GM19467 (cell line): ENCODE measurements around the gene CAMTA1.

ENCODE experiments used
- ATAC-seq: cut with Tn5 transposase; IDR thresholded peaks from one replicate; pipeline ENCODE4 v1.9.1; 2021; ENCODE audit warnings: mild to moderate bottlenecking, moderate library complexity; ENCODE audit not compliant: unreplicated experiment

CAMTA1 gene

DNA sequence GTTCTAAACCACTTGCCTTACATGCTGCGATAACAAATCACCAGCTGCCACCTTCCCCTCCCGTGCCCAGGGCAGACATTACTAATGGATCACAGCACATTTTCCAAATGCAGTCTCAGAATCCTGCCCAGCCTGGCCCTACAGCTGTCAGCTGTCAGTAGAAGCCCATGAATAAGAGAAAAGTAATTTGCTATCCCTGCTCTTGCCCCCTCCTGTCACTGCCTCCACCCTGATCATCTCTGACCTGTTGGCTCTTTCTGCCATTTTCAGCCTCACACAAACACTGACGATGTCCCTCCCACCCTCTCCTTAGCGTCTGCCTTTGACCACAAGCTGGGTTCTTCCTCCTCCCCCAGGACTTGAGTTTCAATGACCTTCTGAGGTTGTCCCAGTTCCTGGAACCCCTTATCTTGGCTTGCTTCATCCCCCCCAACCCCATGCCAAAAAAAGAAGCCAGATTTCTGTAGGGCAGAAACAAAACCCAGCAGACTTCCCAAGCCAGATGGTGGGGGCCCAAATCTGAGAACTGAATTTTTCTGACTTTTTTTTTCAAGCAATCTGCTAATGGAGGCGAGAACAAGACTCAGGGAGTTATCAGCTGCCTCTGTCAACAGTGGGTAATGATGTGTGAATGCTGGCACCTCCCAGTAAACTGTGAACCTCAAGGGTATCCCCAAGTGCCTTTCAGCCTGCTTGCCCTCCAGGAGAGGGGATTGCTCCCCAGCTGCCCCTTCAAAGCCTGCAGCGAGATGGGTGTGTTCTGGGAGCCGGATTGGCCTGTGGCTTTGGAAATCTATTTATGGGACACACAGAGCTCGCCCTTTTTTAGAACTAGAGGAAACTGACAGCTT, 769.4 kb downstream of the CAMTA1 start:
- ATAC-seq, result no peak

DNA sequence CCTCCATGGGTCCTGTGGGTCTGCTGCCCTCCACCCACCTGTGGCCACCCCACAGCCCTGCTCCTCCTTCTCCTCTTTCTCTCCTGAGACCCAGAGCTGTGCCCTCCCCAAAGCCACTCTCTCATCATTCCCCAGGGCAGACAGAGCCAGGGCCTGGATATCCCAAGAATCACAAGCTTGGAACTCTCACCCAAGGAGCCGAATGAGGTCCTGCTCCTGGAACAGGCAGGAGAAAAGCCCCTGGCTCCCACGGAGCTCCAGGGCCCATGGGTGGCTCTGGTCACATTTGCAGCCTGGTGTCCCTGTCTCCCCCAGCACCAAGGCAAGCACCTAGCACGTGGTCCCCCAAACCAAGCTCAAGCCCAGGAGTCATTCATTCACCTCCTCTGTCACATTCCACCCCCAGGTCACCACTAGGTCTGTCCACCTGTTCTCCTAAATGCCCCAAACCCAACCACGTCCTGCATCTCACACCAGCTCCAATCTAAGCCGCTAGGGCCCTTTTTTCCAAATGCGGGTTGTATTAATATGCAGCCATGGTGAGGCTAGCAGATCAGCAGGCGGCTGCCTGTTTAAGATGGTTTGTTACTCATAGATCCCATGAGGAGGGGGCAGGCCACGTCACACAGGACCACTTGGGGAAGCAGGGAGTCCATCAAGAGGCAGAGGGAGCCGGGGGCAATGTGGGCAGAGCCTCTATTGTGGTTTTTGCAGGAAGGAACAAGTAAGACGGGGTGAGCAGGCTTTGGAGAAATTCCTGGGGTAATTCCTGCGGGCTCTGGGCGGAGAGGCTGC, 770.3 kb downstream of the CAMTA1 start:
- ATAC-seq, result no peak

DNA sequence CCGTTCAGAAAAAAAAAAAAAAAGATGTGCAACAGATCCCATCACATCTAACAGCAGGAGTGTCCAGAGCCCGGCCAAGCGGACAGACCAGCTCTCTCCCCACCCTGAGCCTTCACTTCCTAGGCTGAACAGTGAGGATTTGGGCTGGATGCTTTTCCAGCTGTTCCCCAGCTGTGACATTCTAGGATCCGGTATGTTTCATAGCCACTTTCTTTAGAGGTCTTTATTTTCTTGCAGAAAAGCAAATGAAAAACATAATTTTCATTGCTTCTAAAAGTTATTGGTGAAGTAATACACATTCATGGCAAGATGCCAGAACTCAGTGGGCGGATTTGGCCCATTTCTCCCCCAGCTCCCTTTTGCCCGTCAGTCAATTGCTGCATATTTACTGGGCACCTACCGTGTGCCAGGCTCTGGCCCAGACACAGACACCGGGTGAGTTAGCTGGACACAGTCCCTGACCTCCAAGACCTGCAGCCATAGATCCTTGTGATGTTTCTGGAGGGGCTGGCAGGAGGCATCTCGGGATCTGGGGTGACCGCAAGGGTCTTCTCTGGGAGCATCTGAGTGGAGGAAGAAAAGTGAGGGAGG, 772.1 kb downstream of the CAMTA1 start:
- ATAC-seq, result no peak

DNA sequence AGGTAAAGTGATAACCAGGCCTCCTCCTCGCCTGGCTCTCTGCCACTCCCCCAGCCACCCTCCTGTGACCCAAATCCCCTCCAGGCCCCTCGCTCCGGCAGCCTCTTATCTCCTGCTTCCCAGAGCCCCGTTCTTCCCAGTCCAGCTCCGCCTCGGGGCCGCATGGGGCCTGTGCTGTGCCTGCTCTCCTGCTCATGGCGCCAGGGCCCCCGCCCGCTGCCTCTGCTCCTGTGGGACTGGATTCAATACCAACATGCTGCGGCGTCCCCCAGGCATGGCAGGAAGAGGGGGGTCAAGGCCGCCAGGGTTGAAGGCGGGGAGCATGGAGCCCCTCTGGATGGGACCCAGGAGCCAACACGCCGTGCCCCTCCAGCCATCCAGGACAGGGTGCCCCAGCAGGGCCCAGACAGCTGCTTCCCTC, 772.8 kb downstream of the CAMTA1 start:
- ATAC-seq, result no peak

DNA sequence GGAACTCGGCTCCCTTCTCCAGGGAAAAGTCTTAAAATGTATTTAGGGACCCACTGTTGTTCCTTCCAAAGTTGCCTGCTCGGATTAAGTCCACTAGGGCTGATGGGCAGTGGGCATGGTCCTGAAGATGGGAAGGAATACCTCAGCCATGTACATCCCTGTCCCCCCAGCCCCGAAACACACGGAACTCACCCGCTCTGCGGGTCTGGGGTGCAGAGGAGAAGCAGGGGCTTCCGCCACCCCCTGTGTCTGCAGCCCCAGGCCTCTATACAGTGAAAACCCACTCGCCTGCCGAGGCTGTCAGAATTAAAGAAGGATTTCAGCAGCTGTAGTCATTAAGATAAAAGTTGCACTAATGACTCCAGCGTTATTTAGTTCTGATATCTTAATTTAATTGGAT, 773.2 kb downstream of the CAMTA1 start:
- no peak for ATAC-seq

DNA sequence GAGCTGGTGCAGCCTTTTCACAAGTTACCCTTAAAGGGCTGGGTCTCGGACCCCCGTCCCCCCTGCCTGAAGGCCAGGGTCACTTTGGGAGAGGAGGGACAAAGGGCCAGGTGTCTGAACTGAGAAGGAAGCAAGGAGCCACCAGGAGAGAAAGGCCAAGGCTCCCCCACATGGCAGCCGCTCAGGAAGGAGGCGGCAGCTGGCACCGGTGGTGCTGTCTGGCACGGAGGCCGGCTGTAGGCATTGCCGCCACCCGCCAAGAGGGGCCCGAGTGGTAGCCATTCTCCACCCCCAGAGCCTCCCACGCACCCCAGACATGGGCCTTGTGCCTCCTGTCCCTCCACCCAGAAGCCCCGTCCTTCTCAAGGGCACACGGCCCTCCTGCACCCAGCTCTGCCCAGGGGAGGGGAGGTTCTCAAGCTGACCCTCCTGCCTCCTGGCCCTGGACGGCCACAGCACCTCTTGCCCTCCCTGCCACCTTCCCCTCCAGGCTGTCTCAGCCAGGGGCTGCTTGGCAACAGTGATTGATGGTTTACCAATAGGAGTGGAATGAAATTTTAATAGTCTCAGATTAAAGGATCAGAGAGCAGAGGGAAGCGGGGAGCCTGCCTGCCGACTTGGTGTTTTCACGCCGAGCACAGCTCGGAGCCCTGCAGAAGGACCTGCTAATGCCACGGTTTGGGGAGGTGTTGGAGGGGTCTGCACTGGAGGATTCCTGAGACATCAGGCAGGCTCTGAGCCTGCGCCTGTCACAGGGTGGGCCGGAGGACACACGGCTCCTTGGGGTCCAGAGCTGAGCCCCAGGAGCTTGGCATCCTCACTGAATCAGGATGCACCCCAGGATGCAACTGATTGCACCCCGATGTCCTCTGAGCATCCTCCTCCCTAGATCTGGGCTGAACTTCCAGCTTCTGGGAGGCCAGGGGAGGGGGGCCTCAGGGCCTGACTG, 773.9 kb downstream of the CAMTA1 start:
- ATAC-seq, result no peak

DNA sequence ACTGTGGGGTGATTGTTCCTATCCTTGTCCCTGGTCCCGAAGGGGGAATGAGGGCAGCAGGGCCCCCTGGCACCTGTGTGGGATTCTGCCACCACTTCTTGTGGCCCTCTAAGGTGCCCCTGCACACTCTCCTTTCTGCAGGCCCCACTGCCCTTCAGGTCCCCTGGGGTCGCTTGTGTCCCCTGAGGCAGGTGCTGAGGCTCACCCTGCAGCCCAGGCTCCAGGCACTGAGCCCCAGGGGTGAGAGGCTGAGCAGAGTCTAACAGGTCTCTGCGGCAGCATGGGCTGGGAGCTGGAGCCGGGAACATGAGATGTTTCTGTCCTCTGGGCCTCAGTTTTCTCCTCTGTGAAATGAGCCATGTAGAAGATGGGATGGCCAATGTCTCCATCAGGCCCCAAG, 774.9 kb downstream of the CAMTA1 start:
- ATAC-seq, result no peak

DNA sequence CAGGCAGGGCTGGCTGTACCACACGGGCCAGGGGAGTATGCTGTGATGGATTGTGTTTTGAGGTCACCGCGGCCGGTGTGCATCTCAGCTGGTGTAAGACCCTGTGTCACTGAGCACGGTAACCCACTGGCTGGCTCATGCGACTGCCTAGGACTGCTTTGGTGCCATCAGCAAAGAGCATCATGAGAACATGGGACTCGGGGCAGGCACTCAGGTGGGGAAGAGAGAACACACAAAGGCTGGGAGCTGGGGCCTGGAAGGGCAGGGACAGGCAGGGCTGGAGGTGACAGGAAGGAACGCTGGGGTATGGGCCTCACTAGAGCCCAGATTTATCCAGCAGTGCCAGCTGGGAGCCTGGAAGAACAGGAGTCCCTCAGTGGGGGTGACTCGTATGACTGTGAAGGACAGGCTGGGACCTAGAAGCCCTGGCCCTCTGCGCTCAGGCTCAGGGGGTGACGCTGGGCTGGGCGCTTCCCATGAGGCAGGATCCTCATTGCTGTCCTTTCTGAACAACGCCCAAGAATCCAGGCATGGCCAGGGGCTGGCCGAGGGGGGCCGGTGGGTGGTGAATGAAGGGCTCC, 775.4 kb downstream of the CAMTA1 start:
- no peak for ATAC-seq

DNA sequence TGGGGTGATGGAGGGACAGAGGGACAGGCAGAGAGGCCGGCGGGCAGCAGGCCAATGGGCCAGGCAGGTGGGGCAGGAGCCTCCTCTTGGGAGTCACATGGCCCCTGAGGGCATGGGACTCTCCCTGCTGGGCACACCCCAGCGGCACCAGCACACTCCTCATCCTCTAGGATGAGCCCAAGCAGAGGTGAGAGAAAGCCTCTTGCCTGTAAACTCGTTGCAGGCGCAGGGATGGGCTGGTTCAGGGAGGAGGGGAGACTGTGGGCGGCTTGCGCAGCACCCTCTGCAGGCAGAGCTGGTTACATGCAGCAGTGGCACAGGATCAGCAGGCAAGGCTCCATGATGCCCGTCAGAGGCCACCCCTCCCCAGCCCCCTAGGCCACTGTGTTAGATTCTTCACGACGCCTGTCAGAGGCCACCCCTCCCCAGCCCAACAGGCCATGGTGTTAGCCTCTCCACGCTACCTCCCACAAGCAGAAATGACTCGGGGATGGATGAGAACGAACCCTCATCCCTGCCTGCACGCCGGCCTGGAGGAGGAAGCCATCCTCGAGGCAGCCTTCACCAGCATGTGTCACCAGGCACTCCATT, 776.2 kb downstream of the CAMTA1 start:
- ATAC-seq, result no peak

DNA sequence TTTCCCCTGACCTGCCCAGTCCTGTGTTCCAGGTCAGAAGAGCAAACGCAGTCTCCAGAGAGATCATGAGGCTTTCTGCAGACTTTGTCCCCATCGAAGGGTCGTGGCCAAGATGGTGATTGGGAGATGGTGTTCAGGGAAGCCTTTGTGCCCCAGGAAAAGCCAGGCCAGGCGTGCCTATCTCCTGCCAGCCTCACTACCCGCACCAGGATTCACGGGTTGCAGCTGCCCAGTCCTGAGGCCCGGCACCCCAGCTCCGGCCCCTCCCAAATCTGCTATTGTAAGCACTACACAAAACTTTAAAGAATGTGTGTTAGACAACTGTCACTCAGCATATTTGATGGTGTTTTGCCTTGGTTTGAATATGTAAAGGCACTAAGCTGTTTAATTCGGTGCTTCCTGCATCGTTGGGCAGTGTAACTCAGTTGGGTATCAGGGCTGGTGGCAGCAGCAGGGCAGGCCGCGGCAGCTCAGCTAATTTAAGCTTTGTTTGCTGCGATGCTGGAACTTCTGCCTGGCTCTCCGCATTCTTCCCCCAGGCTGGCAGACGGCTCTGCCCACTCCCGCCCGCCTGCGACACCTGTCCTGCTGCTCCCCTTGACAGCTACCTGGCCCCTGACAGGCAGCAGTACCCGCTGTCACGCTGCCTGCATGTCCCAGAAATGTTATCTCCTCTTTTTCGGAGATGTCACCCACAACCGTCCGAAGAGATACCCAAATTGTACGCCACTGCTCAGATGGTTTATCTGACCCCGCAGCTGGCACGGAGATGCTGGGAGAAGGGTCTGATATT, 776.9 kb downstream of the CAMTA1 start:
- ATAC-seq, result no peak

DNA sequence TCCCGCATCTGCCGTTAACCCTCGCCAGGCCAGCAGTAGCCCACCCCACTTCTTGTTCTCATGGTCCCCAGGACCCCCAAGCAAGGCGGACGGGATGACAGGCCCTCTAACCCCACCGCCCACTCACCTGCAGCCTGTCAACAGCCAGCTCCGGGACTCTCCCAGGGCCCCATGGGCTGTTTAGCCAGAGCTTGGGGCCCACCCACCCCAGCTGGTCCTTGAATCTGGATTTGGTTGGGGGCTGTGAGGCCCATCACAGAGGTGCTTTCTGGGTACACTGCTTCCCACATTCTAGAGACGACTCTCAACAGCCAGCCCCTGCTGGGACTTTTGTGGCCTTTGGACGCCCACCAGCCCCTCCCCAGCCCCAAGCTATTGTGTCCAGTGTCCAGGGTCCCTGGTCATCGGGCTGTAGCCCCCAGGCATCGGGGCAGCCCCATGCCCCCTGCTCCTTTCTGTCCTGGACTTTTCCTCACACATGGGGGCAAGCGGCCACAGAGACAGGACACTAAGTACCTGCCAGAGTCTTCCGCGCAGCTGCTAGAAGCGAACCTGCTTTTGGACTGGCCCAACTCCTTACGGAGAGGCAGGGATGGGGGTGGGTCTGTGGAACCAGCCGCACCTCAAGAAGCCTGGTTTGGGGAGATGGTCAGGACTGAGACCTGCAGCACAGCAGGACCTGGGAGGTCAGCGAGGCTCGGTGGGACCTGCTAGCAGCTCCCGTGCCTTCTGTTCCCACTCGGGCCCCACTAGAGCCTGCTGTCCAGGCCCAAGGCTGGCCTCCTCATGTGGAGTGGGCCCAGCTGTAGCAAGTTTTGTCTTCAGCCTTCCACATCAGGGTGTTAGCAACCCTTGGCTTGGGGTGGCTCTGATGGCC, 777.7 kb downstream of the CAMTA1 start:
- ATAC-seq, result no peak

DNA sequence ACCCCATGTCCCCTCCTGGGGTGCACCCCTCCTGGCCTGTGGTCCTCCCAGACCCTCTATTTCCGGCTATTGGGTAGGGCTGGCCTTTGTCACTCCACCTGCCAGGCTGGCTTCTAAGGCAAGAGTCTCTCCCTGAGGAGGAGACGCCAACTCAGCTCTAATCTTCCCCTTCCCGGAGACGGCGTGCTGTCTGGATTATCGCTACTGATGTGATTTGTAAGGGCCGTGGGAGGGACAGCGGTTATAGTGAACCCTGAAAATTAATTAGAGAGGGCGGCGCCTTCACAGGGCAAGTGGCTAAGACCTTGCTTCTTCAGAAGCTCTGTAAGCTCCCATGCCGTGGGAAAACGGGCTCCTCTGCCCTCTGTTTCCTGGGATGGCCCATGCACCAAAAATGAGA, 778.9 kb downstream of the CAMTA1 start:
- no peak for ATAC-seq

DNA sequence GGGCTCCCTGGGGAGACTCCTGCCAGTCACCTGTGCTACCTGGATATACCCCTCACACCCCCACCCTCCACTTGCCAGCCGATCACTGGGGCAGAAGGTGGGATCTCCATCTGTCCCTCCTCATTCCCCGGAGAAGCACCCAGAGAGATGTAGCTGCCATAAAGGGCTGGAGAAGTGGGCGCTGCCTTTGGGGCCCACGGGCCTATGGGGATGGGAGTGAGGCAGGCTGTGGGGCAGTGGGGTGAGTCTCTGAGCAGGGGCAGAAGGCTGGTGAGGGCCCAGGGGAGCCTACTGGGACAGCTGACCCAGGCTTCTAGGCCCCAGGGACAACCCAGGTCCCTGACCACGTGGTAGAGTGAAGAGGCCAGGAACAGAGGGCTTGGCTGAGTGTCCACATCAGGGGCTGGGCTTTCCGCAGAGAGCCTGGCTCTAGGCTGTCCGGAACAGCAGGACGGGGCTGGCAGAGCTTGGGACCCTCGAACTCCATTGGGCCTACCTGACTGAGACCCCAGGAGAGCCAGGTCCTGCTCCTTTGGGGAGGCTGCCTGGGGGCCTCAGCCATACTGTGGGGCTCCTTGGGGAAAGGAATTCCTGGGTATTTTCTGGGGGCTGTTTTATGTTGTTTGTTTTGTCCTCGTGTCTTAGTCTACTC, 780.0 kb downstream of the CAMTA1 start:
- no peak for ATAC-seq

DNA sequence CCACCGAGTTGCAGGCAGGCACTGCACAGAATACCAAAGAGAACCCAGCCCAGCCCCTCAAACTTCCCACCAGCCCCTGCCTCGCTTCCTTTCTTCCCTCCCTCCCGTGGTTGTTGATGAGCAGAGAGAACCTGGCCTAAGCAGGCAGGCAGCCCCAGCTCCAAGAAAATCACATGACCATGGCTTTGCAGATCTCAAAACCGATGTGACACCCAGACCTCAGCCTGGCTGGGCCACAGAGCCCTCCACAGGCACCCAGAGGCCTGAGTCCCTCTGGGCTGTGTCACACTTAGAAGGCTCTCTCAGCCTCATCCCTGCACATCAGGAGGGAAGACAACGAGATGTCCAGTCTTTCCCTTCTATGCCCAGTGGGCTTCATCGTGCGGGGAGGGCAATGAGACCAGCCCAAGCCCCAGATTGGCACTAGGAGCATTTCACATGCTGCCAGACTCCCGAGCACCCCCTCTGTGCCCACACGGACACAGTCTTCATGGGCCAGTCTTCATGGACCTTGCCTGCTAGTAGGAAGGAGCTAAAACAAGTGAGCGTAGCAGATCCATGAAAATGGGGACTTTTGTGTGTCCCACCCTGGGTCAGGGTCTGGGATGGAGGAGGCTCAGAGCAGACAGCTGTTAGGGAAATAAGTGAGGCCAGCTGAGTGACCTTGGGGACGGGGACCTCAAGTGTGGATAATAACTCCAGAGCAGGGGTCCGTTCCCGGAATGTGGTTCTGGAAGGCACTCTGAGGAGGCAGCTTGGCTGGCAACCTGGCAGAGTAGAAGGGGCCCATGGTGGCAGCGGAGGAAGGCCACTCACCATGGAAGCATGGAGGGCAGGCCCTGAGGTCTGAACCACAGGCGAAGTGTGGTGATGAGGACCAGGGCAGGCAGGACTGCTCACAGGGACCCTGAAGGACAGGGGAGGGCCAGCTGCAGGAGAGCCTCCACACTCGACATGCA, 781.4 kb downstream of the CAMTA1 start:
- no peak for ATAC-seq

DNA sequence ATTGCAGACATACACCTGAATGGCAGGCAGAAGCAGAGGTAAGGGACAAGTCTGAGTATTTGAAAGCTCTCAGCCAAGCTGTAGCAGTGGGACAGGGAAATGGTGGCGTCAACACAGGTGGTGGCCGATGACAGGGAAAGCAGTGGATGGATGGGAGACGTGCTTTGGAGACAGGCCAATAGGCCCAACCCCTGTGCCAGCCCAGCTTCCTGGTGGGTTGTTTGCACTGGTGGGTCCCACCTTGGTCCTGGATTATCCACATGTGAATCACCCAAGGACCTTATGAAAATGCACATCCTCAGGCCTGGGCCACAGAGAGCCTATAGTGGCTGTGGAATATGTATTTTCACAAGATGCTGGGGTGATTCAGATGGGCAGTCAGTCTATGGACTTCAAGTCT, 782.1 kb downstream of the CAMTA1 start:
- no peak for ATAC-seq

DNA sequence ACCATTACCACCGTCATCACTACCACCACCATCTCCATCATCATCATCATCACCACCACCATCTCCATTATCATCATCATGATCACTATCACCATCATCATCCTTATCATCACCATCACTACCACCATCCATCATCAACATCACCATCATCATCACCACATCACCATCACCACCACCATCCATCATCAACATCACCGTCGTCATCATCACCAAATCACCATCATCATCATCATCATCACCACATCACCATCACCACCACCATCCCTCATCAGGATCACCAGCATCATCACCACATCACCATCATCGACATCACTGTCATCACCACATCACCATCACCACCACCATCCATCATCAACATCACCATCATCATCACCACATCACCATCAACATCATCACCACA, 782.8 kb downstream of the CAMTA1 start:
- no peak for ATAC-seq
